Measurements from ENCODE around the gene TLR10.
"Not testable (repeated sequence)": the region's sequence is repeated elsewhere in the genome, so short reads cannot be mapped to it uniquely, and the experiment has no call there.

The TLR10 gene

DNA sequence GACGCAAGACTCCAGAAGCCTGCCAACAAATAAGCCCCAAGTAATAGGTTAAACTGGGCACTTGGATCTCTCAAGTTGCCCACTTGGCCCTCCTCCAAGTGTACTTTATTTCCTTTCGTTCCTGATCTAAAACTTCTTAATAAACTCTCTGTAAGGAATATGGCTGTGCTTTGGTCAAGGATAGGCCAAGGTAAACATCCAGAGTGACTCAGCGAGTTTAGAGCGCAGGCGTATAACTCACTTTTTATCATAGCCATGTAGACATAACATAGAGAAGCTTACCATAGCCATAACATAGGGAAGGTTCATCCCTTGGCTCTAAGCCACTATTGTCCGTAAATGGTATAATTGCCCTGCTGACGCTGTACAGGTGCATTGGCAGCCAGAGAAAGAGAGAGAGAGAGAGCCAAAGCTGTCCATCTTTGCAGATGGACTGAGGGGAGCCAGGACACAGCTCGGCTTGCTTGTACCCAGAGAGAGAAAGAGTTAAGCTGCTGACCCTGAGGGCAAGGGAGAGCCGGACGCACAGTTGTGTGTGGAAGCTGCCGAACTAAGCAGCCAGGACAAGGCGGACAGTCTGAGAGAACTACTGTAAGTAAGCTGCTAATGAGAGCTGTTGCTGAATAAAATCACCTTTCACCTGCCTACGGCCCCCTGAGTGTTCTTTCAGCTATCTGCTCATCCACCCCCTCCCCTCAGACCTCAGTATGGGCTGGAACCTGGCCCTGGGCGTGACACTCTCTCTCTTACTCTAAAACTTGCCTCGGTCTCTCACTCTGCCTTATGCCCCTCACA, 20.0 kb upstream of the TLR10 start:
- no peak for DNase-seq (ENCODE audit: low read depth)

DNA sequence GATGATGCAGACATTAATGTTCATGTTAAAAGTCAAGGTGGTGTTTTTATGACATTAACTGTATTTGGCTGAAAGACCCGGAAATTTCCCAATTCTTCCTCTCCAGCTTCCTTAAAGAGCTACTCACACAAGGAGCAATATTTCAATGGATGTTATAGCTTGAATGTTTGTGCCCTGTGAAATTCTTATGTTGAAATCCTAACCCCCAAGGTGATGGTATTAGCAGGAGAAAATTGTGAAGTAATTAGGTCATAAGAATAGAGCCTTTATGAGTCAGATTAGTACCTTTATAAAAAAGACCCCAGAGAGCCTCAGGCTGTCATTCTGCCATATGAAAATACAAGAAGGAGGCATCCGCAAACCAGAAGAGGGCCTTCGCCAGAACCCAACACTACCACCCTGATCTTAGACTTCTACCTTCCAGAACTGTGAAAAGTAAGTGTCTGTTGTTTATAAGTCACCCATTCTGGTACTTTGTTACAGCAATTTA, 18.2 kb upstream of the TLR10 start:
- DNase-seq (ENCODE audit: low read depth) = no peak

DNA sequence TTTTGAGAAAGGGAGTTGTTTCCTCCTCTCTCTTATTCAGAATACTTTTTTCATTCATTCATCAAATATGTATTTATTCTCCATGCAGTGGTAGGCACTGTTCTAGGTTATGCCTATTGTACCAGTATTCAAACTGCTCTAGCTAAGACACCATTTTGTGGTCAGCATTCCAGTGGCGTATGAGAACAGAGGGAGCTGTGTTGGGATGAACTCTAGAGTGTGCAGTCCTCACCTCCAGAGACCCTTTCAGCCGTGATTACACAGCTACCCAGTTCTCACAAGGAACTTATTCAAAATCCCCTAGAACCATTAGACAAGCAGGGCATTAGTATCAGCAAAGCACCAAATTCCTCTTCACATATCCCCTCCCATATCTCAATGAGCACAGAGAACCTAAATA, 17.6 kb upstream of the TLR10 start:
- no peak for DNase-seq (ENCODE audit: low read depth)

DNA sequence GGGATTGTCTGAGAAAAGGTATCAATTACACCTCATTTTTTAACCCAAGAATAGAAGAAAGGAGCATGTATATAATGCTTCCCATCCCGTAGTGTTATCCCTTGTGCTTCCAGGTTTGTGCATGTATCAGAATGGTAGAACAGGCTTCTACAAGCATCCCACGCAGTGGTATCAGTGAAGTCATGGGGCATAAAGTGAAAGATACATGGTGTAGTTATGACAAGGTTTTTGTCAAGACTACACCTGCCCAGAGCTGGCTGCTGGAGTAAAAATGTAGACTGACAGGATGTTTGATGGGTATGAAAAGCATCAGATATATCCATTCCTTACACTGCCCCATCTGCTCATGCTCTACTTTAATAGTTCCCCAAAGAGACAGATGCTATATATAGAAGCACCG, 12.3 kb upstream of the TLR10 start:
- DNase-seq (ENCODE audit: low read depth) = no peak

DNA sequence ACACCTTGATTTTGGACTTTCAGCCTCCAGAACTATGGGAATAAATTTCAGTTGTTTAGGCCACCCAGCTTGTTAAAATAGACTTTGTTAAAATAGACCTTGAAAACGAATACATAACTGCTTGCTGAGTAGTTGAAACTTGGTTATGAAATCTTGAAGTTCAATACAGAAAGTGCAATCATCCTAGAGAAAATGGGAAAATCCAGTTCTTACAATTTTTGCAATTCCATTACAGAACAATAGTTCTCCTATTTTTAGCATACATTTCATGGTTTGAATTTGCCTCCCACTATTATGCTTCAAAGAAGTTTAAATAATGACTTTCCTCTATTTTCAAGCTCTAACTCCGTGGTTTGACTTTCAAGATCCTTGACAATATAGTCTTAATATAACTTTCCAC, 11.3 kb upstream of the TLR10 start:
- DNase-seq (ENCODE audit: low read depth) = no peak

DNA sequence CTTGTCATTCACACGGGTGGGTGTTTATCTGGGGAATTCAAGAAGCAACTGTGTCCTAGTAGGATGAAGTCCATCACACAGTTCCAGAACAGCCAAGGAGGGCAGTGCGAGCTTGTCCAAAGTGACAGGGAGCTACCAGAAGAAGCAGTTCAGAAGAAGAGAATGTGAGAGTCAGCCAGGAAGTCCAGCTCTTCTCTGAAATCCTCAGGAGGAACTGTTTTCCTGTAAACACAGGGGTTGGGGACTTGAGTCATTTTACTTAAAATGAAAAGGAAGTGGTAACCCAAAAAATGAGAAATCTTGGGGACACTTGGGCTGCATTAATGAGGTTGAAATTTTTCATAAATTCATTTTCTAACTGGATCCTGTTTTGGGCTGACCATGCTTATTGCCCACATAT, 8.2 kb upstream of the TLR10 start:
- DNase-seq (ENCODE audit: low read depth) = no peak

DNA sequence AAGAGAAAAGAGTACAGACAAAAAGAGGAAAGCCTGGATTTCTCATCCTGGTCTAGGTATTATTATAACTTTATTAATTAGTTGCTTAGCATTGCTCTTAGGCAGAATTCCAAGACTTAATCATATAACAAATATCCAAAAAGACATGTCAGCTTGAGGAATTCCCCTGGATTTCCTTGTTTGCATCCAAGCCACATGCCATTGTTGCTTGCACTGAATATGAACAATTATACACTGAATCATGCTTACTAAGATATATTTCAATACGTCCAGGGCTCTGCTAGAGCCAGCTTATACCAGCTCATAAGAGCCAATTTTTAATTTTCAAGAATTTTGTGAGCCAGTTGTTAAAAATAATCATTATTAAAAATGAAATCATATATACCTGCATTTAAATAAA, 5.5 kb upstream of the TLR10 start:
- DNase-seq (ENCODE audit: low read depth) = no peak

DNA sequence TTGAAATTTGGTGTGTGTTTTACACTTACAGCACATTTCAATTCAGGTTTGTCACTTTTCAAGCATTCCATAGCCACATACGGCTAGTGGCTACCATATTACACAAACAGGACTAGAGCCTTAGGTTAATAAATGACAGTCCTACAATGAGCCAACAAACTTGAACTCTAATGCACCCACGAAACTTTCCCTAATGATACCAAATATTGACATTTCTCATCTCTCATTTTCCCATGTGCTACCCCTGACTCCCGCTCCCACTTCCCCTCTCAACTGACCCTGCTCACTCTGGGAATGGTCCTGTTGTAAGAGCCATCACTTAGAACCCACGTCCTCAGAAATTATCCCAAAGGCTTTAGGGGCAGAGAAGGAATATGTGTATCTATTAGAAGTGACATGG, 4.9 kb upstream of the TLR10 start:
- no peak for DNase-seq (ENCODE audit: low read depth)

DNA sequence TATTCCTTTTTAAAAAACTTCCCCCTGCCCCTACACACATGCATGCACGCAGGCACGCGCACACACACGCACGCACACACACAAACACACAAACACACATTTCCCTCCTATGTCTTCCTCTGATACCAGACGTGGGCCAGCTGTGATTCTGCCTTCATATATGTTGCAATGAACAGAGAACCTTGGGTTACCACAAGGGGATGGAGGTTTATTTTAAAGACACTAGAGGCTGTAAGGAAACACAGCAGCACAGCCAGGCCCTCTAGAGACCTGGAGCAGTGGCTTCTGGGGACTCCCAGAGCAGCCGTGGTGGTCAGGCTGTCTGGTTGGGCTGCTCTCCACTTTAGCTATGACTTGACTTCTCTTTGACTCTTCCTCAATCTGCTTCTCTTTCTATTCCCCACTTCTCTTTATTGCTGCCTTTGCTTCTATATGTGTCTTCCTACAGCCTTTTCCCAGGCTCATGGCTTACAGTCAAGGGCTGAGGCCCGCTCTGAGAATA, 3.2 kb upstream of the TLR10 start:
- no peak for DNase-seq (ENCODE audit: low read depth)

DNA sequence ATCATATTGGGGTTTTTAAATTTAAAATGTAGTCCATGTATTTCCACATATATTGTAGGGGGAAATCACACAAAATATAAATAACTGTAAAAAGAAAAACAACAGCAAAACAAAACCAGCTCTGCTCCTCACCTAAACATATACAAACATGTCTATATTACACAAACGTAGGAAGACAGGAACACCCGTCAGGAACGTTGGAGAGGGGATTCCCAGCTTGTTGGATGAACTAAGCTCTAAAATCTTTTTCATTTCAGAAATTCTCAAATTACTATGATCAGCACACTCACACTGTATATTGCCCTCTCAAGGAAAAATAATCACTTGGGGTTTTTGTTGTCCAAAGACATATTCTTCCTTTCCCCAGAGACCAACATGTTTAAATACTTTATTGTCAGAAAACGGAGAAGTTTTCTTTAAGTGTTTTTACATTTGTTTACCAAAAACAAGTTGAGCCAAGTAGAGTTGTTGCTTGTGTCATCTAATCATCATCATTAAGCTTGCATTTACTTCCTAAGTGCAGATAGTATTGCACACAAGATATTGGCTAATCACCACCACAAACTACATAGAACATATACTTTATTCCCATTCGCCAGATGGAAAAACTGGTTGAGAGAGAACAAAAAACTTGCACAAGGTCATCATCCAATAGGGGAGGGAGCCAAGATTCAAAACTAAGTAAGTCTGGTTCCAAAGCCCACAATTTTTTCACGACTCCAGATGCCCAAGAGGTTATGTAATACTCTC, 2.4 kb upstream of the TLR10 start:
- no peak for DNase-seq (ENCODE audit: low read depth)

DNA sequence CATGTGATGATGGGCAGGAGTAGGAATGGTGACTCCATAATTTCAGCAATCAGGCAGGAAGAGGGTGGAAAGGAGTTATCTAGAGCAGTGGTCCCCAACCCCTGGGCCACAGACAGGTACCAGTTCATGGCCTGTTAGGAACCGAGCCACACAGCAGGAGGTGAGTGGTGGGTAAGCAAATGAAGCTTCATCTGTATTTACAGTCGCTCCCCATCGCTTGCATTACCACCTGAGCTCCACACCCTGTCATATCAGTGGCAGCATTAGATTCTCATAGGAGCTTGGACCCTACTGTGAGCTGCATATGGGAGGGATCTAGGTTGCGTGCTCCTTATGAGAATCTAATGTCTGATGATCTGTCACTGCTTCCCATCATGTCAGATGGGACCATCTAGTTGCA, 1.4 kb upstream of the TLR10 start:
- DNase-seq (ENCODE audit: low read depth) = no peak

DNA sequence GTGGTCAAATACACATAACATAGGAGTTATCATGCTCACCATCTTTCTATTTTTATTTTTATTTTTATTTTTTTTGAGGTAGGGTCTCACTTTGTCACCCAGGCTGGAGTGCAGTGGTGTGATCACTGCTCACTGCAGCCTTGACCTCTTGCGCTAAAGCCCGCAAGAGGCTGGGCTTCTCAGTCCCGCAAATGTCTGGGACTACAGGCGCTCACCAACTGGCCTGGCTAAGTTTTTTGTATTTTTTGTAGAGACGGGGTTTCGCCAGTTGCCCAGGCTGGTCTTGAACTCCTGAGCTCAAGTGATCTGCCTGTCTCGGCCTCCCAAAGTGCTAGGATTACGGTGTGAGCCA, 295 bp upstream of the TLR10 start:
- DNase-seq (ENCODE audit: low read depth) = no peak

DNA sequence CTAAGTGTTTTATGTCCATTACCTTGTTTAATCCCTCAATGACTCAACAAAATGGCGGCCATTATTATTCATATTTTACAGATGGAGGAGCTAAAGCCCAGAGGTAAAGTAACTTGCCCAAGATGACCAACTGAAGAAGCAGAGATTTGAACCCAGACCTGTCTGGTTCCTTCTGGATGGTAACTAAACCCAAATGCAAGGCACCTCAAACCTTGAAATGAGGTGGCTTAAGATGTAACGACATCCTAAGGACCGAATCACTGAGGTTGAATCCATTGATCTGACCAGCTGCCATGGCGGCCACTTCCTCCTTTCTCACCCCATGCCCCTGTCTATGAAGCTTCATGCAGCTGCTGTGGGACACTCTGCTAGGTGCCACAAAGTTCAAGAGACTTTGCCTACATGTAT, 932 bp downstream of the TLR10 start:
- DNase-seq (ENCODE audit: low read depth) = no peak

DNA sequence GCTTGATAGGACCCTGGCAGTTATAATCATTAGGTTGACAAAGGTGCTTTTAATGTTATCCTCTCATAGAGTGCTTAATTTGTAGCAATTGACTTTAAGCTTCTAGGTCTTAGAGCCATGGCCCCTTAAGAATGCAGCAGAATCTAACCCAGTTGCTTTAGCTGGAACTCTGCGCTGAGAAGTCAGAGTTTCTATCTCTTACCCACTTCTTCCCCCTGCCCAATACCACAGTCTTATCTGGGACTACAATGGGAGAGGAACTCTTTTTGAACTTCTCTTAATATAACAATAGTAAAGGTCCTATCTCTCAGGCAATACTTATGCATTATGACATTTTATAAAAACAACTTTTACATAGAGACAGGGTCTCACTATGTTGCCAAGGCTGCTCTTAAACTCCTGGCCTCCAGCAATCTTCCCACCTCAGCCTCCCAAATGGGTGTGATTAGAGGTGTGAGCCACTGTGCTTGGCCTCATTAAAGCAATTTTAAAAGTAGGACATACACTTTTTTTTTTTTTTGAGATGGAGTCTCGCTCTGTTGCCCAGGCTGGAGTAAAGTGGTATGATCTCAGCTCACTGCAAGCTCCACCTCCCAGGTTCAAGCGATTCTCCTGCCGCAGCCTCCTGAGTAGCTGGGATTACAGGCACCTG, 1.8 kb downstream of the TLR10 start:
- no peak for DNase-seq (ENCODE audit: low read depth)

DNA sequence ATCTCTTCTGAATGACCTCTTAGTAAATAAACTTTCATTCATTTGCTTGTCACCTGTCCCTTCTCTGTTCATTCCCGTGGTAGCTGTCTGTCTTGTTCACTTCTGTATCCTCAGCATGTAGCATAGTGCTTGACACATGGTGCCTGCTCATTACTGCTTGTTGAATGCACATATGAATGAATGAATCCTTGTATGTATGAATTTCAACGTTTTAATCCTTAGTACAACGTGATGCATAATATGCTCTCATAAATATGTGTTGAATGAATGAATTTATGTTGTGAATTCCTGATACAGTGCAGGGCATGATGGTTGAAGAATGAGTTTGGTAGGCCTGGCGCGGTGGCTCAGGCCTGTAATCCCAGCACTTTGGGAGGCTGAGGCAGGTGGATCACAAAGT, 3.0 kb downstream of the TLR10 start:
- DNase-seq (ENCODE audit: low read depth) = no peak

DNA sequence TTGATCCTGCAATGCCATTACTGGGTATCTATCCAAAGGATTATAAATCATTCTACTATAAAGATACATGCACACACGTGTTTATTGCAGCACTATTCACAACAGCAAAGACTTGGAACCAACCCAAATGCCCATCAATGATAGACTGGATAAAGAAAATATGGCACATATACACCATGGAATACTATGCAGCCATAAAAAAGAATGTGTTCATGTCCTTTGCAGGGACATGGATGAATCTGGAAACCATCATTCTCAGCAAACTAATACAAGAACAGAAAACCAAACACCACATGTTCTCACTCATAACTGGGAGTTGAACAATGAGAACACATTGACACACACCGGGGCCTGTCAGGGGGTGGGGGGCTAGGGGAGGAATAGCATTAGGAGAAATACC, 4.9 kb downstream of the TLR10 start:
- not testable (repeated sequence) for DNase-seq (ENCODE audit: low read depth)

DNA sequence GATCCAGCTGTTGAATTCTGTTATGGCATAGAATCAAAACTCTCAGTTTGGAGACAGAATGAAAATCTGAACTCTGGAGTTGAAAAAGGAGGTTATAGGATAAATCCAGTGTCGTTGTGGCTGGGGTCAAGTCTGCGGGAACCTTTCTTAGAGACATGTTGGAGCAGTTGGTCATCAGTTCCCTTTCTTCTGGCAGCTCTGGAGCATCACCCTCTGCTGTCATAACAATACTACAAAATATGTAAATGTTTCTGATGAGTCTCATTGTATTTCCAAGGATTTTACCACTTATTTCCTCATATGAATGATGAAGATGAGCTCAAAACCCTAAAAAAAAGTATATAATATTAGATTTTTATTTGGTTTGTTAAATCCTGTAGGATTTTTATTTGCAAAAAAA, 7.5 kb downstream of the TLR10 start:
- DNase-seq (ENCODE audit: low read depth) = no peak

DNA sequence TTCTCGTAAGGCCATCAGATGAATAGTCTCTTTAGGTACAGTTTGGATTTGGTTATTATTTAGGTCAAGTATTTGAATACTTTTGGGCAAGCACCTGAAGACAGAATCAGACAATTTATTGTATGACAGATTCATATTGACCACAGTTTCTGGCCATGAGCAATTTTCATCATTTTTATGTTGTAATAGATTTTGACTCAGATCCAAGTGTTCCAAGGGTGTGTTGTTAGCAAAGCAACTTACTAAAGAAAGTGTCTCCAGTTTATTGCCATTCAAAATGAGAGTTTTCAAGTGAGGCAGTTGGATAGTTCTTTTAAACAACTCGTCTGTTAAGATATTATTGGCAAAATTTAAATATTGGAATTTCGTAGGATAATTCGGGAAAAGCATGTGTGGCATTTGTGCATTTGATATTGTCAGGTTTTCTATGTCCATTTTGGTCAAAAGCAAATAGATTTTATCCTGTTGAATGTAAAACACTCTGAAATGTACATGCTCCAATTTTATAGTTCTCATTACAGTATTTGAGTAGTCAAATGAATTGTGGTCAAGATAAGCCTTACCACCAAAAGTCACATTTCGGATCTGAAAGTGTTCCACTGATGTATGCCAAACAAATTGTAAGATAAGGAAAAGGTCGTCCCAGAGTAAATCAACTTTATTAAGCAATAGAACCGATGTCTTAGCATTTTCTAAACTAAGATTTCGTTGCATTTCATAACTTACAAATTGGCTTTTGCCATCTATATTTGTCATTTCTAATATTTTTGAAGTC, 8.4 kb downstream of the TLR10 start:
- no peak for DNase-seq (ENCODE audit: low read depth)

DNA sequence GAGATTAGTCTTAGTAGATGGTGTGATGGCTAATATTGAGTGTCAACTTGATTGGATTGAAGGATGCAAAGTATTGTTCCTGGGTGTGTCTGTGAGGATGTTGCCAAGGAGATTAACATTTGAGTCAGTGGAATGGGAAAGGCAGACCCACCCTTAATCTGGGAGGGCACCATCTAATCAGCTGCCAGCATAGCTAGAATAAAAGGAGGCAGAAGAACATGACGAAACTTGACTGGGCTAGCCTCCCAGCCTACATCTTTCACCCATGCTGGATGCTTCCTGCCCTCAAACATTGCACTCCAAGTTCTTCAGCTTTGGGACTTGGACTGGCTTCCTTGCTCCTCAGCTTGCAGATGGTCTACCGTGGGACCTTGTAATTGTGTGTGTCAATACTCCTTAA, 12.5 kb downstream of the TLR10 start:
- not testable (repeated sequence) for DNase-seq (ENCODE audit: low read depth)

DNA sequence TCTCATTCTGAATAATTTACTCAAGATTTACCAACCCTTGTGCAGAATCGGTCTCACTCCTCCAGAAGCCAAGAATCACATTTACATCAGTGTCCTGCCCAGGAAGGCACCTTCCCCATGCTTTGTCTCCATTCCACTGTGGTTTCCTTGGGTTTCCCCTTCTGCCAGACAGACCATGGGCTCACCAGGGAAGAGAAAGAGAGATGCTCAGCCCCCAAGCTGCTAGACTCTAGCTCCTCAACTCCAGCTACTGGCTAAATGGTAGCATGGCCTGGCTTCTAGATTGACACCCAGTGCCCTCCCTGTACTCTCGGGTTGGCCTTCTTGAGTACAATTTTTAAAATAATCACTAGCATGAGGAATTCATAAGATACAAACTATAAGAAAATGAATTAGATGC, 12.9 kb downstream of the TLR10 start:
- no peak for DNase-seq (ENCODE audit: low read depth)

DNA sequence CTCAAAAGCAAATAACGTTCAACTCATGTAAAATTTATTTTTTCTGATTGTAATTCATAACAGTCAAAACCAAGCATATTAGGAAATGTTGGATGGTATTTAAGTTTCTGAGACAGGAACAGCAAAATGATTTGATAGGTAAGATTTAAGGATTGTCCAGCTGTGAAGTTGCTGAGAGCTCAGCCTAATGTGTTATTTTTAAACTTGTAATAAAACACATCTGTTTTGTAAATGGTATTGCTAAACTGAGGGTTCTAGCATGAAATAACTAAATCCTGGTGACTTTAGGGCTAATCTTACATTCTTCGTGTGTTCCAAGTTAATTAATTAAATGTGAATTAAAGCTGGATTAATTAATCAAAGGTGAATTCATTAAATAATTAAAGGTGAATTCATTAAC, 13.3 kb downstream of the TLR10 start:
- no peak for DNase-seq (ENCODE audit: low read depth)

DNA sequence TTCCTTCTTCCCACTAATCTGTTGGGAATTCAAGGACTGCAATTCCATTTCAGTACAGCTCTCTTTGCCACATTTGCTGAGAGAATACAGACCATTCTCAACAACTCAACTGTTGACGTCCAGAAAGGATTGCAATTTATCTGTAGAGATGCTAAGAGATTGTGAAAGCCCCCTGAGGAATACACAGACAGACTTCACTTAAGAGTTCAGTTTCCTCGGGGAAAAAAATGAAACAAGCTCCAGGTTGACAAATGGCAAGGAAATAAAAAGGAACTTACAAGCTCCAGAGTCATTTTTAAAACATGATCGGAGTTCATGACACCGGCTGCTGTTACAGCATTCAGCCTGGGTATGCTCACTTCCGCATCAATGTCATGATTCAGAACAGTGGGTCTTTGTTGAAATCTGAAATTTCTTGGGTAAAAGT, 13.8 kb downstream of the TLR10 start:
- DNase-seq (ENCODE audit: low read depth) = no peak
